H1 (cell line): ENCODE results near the gene OR10K1. TPM values are rescaled to one million over a fixed set of nuclear protein-coding genes. Genes with fewer than 3 reads are reported as not detected.

ENCODE experiments used
- CTCF ChIA-PET: fragments of 300-600 bp; sonication (Branson Sonifier 250); formaldehyde crosslinking; loops from one replicate; lab custom pipeline; 2021; ENCODE audit not compliant: partially characterized antibody; lab: Charles Lee
- POLR2A ChIA-PET: fragments of 300-600 bp; sonication (Branson Sonifier 250); formaldehyde crosslinking; loops from one replicate; lab custom pipeline; 2021; ENCODE audit warnings: inconsistent platforms; ENCODE audit not compliant: partially characterized antibody; lab: Charles Lee
- DNase-seq, 2 experiments: peaks; one replicate each; pipeline versions ENCODE4 v3.0.0 to v3.0.0-alpha.2; 2010 to 2022; ENCODE audit warnings: low spot score in 2 of 2, low read depth in 1 of 2, mixed read lengths in 1 of 2
- FAIRE-seq: peaks from 2 replicates; lab custom pipeline; 2011; peaks lifted over from hg19 to GRCh38; lab: Jason Lieb, UNC
- H2AFZ ChIP-seq: 2 replicates; pipeline ENCODE4 v1.8.1; 2012; ENCODE audit warnings: low read length, inconsistent platforms
- H2AK5ac ChIP-seq: 2 replicates; pipeline ENCODE4 v1.6.1; 2013; ENCODE audit warnings: low read depth, low read length
- H2BK120ac ChIP-seq: replicated peaks from 2 replicates; pipeline ENCODE3; 2013; ENCODE audit warnings: low read depth, low read length, inconsistent platforms
- H2BK12ac ChIP-seq: 2 replicates; pipeline ENCODE4 v1.6.1; 2013; ENCODE audit warnings: low read depth, low read length
- H2BK15ac ChIP-seq: 2 replicates; pipeline ENCODE4 v1.6.1; 2013; ENCODE audit warnings: low read length
- H2BK20ac ChIP-seq: 2 replicates; pipeline ENCODE4 v1.6.1; 2013; ENCODE audit warnings: low read length
- H2BK5ac ChIP-seq: 2 replicates; pipeline ENCODE4 v1.6.1; 2013; ENCODE audit warnings: low read depth, low read length
- H3K14ac ChIP-seq: 2 replicates; pipeline ENCODE4 v1.6.1; 2013; ENCODE audit warnings: inconsistent platforms; ENCODE audit not compliant: insufficient read length
- H3K18ac ChIP-seq: 2 replicates; pipeline ENCODE4 v1.6.1; 2013; ENCODE audit warnings: low read length; ENCODE audit errors: extremely low read depth
- H3K23ac ChIP-seq: 2 replicates; pipeline ENCODE4 v1.6.1; 2013; ENCODE audit warnings: inconsistent platforms; ENCODE audit not compliant: insufficient read length
- H3K23me2 ChIP-seq: 2 replicates; pipeline ENCODE4 v1.6.1; 2013; ENCODE audit warnings: low read depth, low read length
- H3K27ac ChIP-seq: 2 replicates; pipeline ENCODE4 v1.6.1; 2011; ENCODE audit warnings: low read depth, low read length, inconsistent platforms
- H3K27me3 ChIP-seq, 4 experiments: replicated peaks in 1 of 4; 1 replicate in 1 of 4; 2 replicates in 3 of 4; pipeline versions ENCODE4 v1.6.1 to v1.8.1; 2011 to 2013; ENCODE audit warnings: low read length in 3 of 4, mild to moderate bottlenecking in 3 of 4, inconsistent platforms in 2 of 4, mixed read lengths in 2 of 4, moderate library complexity in 1 of 4; ENCODE audit not compliant: control insufficient read depth in 3 of 4, insufficient read depth in 3 of 4; ENCODE audit errors: extremely low read depth in 1 of 4
- H3K36me3 ChIP-seq, 4 experiments: 2 replicates each; pipeline versions ENCODE4 v1.6.1 to v1.8.1; 2011 to 2013; ENCODE audit warnings: mild to moderate bottlenecking in 4 of 4, low read length in 3 of 4, moderate library complexity in 2 of 4, control low read depth in 1 of 4, inconsistent platforms in 1 of 4; ENCODE audit not compliant: insufficient read depth in 4 of 4, control insufficient read depth in 2 of 4
- H3K4ac ChIP-seq: replicated peaks from 2 replicates; pipeline ENCODE3; 2013; ENCODE audit warnings: low read length, low read depth, mixed read lengths, inconsistent platforms; ENCODE audit not compliant: insufficient read length
- H3K4me1 ChIP-seq, 4 experiments: replicated peaks in 1 of 4; 1 replicate in 1 of 4; 2 replicates in 3 of 4; pipeline versions ENCODE4 v1.6.1 to v1.8.1; 2011 to 2013; ENCODE audit warnings: low read length in 3 of 4, inconsistent platforms in 2 of 4, mixed read lengths in 1 of 4; ENCODE audit not compliant: insufficient read depth in 4 of 4, control insufficient read depth in 3 of 4
- H3K4me2 ChIP-seq, 2 experiments: 2 replicates each; pipeline versions ENCODE4 v1.6.1 to v1.8.1; 2011 to 2013; ENCODE audit warnings: low read depth in 2 of 2, low read length in 2 of 2, control low read depth in 1 of 2, inconsistent platforms in 1 of 2, mild to moderate bottlenecking in 1 of 2; ENCODE audit not compliant: insufficient read depth in 1 of 2
- H3K4me3 ChIP-seq, 4 experiments: fragments of 200-600, 300-600 bp in 1 of 4; sonication (generic), shearing (Covaris generic), sonication (Bioruptor Twin) in 1 of 4; 2 replicates each; pipeline versions ENCODE4 v1.5.1 to v1.8.1; 2011 to 2016; ENCODE audit warnings: low read length in 4 of 4, low read depth in 3 of 4, control low read depth in 2 of 4, inconsistent platforms in 2 of 4, mild to moderate bottlenecking in 2 of 4, mixed read lengths in 1 of 4, moderate library complexity in 1 of 4; ENCODE audit not compliant: insufficient read depth in 2 of 4; ENCODE audit errors: extremely low read depth in 1 of 4
- H3K56ac ChIP-seq: replicated peaks from 2 replicates; pipeline ENCODE3; 2013; ENCODE audit warnings: low read depth, mild to moderate bottlenecking, mixed read lengths, low read length, inconsistent platforms; ENCODE audit not compliant: insufficient read length
- H3K79me1 ChIP-seq: 2 replicates; pipeline ENCODE4 v1.6.1; 2013; ENCODE audit warnings: low read depth, low read length, control low read depth
- H3K79me2 ChIP-seq, 2 experiments: 2 replicates each; pipeline versions ENCODE4 v1.6.1 to v1.8.1; 2012 to 2013; ENCODE audit warnings: low read length in 2 of 2, mild to moderate bottlenecking in 2 of 2, inconsistent platforms in 1 of 2; ENCODE audit not compliant: insufficient read depth in 2 of 2, control insufficient read depth in 1 of 2
- H3K9ac ChIP-seq, 4 experiments: replicated peaks in 1 of 4; 1 replicate in 1 of 4; 2 replicates in 3 of 4; pipeline versions ENCODE4 v1.6.1 to v1.8.1; 2011 to 2013; ENCODE audit warnings: low read depth in 3 of 4, low read length in 3 of 4, control low read depth in 2 of 4, mild to moderate bottlenecking in 2 of 4, moderate library complexity in 2 of 4, inconsistent platforms in 1 of 4; ENCODE audit errors: extremely low read depth in 1 of 4
- H3K9me3 ChIP-seq, 2 experiments: 2 replicates each; pipeline versions ENCODE4 v1.6.1 to v1.8.1; 2012 to 2013; ENCODE audit warnings: mild to moderate bottlenecking in 2 of 2, moderate library complexity in 2 of 2, control low read depth in 1 of 2, inconsistent platforms in 1 of 2, low read depth in 1 of 2, low read length in 1 of 2, mixed read lengths in 1 of 2; ENCODE audit not compliant: insufficient read depth in 2 of 2
- H4K20me1 ChIP-seq, 2 experiments: replicated peaks in 1 of 2; 2 replicates each; pipeline versions ENCODE3 to v1.8.1; 2011 to 2013; ENCODE audit warnings: inconsistent platforms in 2 of 2, low read length in 2 of 2, mild to moderate bottlenecking in 1 of 2; ENCODE audit not compliant: insufficient read depth in 2 of 2, control insufficient read depth in 1 of 2
- H4K5ac ChIP-seq: 2 replicates; pipeline ENCODE4 v1.6.1; 2013; ENCODE audit warnings: low read length, low read depth, mixed read lengths, inconsistent platforms; ENCODE audit not compliant: insufficient read length
- H4K8ac ChIP-seq: 2 replicates; pipeline ENCODE4 v1.8.0; 2013; ENCODE audit warnings: mild to moderate bottlenecking, moderate library complexity, low read length, inconsistent platforms; ENCODE audit not compliant: insufficient read depth; ENCODE audit errors: extremely low read depth
- H4K91ac ChIP-seq: replicated peaks from 2 replicates; pipeline ENCODE3; 2013; ENCODE audit warnings: low read length, mixed read lengths, inconsistent platforms; ENCODE audit not compliant: insufficient read length
- CREB1 ChIP-seq: IDR thresholded peaks from 2 replicates; pipeline ENCODE4 v1.6.1; 2012; ENCODE audit warnings: inconsistent platforms
- FOSL1 ChIP-seq: IDR thresholded peaks from 2 replicates; pipeline ENCODE4 v1.6.1; 2011; ENCODE audit warnings: mild to moderate bottlenecking, low read depth, low read length, moderate library complexity; ENCODE audit not compliant: insufficient read depth
- GTF2F1 ChIP-seq: IDR thresholded peaks from 2 replicates; pipeline ENCODE4 v1.6.1; 2012; ENCODE audit warnings: low read depth, low read length, improper control_type of control experiment, borderline replicate concordance
- HDAC2 ChIP-seq, 2 experiments: fragments of 300-600 bp in 1 of 2; sonication (generic) in 1 of 2; IDR thresholded peaks; 2 replicates each; pipeline ENCODE4 v1.6.1; 2011 to 2012; ENCODE audit warnings: low read depth in 2 of 2, low read length in 2 of 2, mild to moderate bottlenecking in 2 of 2, moderate library complexity in 2 of 2, borderline replicate concordance in 1 of 2, inconsistent platforms in 1 of 2
- JUN ChIP-seq: IDR thresholded peaks from 2 replicates; pipeline ENCODE4 v1.6.1; 2011; ENCODE audit warnings: low read depth, mild to moderate bottlenecking, improper control_type of control experiment, low read length
- JUND ChIP-seq: IDR thresholded peaks from 2 replicates; pipeline ENCODE4 v1.6.1; 2011; ENCODE audit warnings: mild to moderate bottlenecking, improper control_type of control experiment, low read length
- MAFK ChIP-seq: IDR thresholded peaks from 2 replicates; pipeline ENCODE4 v1.6.1; 2012; ENCODE audit warnings: low read depth, mild to moderate bottlenecking, improper control_type of control experiment, low read length
- NANOG ChIP-seq: IDR thresholded peaks from 2 replicates; pipeline ENCODE4 v1.6.1; 2011; ENCODE audit warnings: low read length, low read depth, mild to moderate bottlenecking, inconsistent platforms; ENCODE audit not compliant: insufficient read depth, poor library complexity, severe bottlenecking
- NRF1 ChIP-seq: IDR thresholded peaks from 2 replicates; pipeline ENCODE4 v1.6.1; 2011; ENCODE audit warnings: mild to moderate bottlenecking, low read depth, low read length, improper control_type of control experiment
- RBBP5 ChIP-seq: IDR thresholded peaks from 2 replicates; pipeline ENCODE4 v1.7.1; 2012; ENCODE audit warnings: low read depth, mild to moderate bottlenecking, inconsistent platforms, low read length, moderate library complexity, borderline replicate concordance
- SIN3A ChIP-seq, 2 experiments: IDR thresholded peaks in 1 of 2; conservative IDR thresholded peaks in 1 of 2; 2 replicates each; pipeline ENCODE4 v1.6.1; 2011 to 2012; ENCODE audit warnings: low read length in 2 of 2, improper control_type of control experiment in 1 of 2, low read depth in 1 of 2, mild to moderate bottlenecking in 1 of 2
- SRF ChIP-seq: IDR thresholded peaks from 2 replicates; pipeline ENCODE4 v1.6.1; 2011; ENCODE audit warnings: mild to moderate bottlenecking, low read depth, low read length, moderate library complexity
- WGBS, 2 experiments: shearing (Covaris generic) in 1 of 2; methylation state at CpG; one replicate each; pipeline versions ENCODE4 v1.1.6 to v1.1.7; 2013 to 2015; ENCODE audit warnings: low lambda C conversion rate in 2 of 2, mixed read lengths in 2 of 2, inconsistent platforms in 1 of 2, low coverage in 1 of 2, missing lambda C conversion rate in 1 of 2; ENCODE audit not compliant: insufficient replicate concordance in 2 of 2, insufficient coverage in 1 of 2, insufficient read length in 1 of 2; ENCODE audit errors: extremely low coverage in 1 of 2, missing lambda C conversion rate in 1 of 2; 5-methylcytosine and 5-hydroxymethylcytosine counted together
- polyA plus RNA-seq, 7 experiments: library from polyadenylated mRNA; depleted of rRNA in 3 of 7; stranded (reverse) in 5 of 7; unstranded in 2 of 7; fragments of >200 nt in 5 of 7; fragments of 200-250 nt in 2 of 7; gene quantifications; 1 replicate in 5 of 7; 2 replicates in 1 of 7; 4 replicates in 1 of 7; pipeline versions ENCODE4 v1.2.1 to v1.2.3, GENCODE V29; 2011 to 2013; ENCODE audit warnings: missing spikeins in 2 of 7, mixed read lengths in 2 of 7
- total RNA-seq: library from RNA; stranded (reverse); fragmentation: NEBNext Ultra II Directional; extraction: Animal tissue kit (Norgen Biotek cat#: 25700); gene quantifications from 2 replicates; pipeline ENCODE4 v1.2.1, GENCODE V29; 2021
- TF ChIP-seq, protein P1 (sequence below): IDR thresholded peaks from 2 replicates; pipeline ENCODE4 v1.6.1; 2011; ENCODE audit warnings: low read depth, mild to moderate bottlenecking, low read length; ENCODE audit not compliant: insufficient read depth

Gene OR10K1
- total and polyA plus RNA-seq, 2 of the 8 experiments (the other 6 are each of a cell fraction or from before 2014, with no cell fraction given): not detected

DNA sequence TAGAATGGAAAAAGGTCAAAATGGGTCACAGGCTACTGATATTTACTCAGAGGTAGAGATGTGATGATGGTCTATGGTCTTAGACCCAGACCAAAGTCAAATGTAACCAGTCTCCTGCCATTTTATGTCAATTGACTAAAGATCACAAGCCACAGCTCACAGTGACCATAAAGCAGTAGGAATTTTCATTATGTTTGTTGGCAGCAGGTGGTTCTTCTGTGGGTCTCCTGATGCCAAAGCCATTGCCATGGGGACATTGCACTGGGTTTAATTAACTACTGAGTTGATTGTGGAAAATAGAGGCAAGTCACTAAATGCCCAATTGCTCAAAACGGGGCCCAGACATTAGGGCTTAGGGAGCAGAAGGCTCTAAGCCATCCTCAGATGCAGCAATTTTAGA is 35.5 kb upstream of the OR10K1 start, which contains the start of gene OR10K2:
TSS of gene OR10K2 (minus strand) at position 101 of the 400 bp plus-strand sequence. CDS start 5,371 bp downstream, outside the sequence.
- no peak within 1 kb of the TSS for H4K91ac ChIP-seq
- no peak within 1 kb of the TSS for H3K56ac ChIP-seq
- no peaks in the 10 kb centered on the region for H3K36me3 ChIP-seq
- no peak for FAIRE-seq
- no peak for DNase-seq
- no peak for TF ChIP-seq NANOG
- TF ChIP-seq RBBP5: no peak
- no peak for TF ChIP-seq JUND
- TF ChIP-seq NRF1: no peak
- no peak for TF ChIP-seq GTF2F1
- TF ChIP-seq CREB1: no peak
- TF ChIP-seq MAFK: no peak
- no peak for TF ChIP-seq SRF
- TF ChIP-seq HDAC2 (IDR thresholded peaks at IDR 0.05; ENCODE audit: borderline replicate concordance in 1 of 2, low read depth in 2 of 2, low read length in 2 of 2): no peak
- TF ChIP-seq JUN: no peak
- no peak for TF ChIP-seq FOSL1
- TF ChIP-seq SIN3A (conservative IDR thresholded peaks at IDR 0.05 in 1 of 2, IDR thresholded peaks at IDR 0.05 in 1 of 2; ENCODE audit: low read depth in 1 of 2, low read length in 2 of 2): no peak
- TF ChIP-seq, protein P1, sequence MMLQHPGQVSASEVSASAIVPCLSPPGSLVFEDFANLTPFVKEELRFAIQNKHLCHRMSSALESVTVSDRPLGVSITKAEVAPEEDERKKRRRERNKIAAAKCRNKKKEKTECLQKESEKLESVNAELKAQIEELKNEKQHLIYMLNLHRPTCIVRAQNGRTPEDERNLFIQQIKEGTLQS: no peak
- WGBS, 2 experiments: 88% methylated on average over 1 of the region's 1 CpG; no CpG with 5 or more reads in 1 of the 2 experiments
- H2BK5ac ChIP-seq: no peak within 1 kb of the TSS
- no peak within 1 kb of the TSS for H3K18ac ChIP-seq
- ChIA-PET CTCF (no interaction called here), POLR2A (no interaction called here)
- H3K4me2 ChIP-seq: no peak within 1 kb of the TSS
- H2AK5ac ChIP-seq: no peak within 1 kb of the TSS
- no peak within 1 kb of the TSS for H2BK20ac ChIP-seq
- no peak within 1 kb of the TSS for H2BK15ac ChIP-seq
- H3K4ac ChIP-seq: no peak within 1 kb of the TSS
- H3K9me3 ChIP-seq: no peaks in the 10 kb centered on the region
- no peaks in the 10 kb centered on the region; a peak in 1 of 7 replicates for H3K4me1 ChIP-seq
- no peak within 1 kb of the TSS for H3K14ac ChIP-seq
- H3K27me3 ChIP-seq: no peaks in the 10 kb centered on the region
- no peak within 1 kb of the TSS for H3K4me3 ChIP-seq
- no peak within 1 kb of the TSS for H3K27ac ChIP-seq
- H3K79me1 ChIP-seq: no peaks in the 10 kb centered on the region
- H3K23ac ChIP-seq: no peak within 1 kb of the TSS
- no peak within 1 kb of the TSS for H4K5ac ChIP-seq
- H4K8ac ChIP-seq: no peak within 1 kb of the TSS
- H3K79me2 ChIP-seq: no peaks in the 10 kb centered on the region
- no peak within 1 kb of the TSS for H2BK12ac ChIP-seq
- no peaks in the 10 kb centered on the region for H4K20me1 ChIP-seq
- no peaks in the 10 kb centered on the region for H3K23me2 ChIP-seq
- no peak within 1 kb of the TSS for H2BK120ac ChIP-seq
- H2AFZ ChIP-seq: peak within 1 kb of the TSS; percentile 76; the same call in 1 of the 2 replicates
- H3K9ac ChIP-seq: no peak within 1 kb of the TSS
